ENCODE measurements around the gene ATP2A2.

Gene ATP2A2

GRCh38 chr12:110262442-110263388 lies 18.3 kb upstream of the ATP2A2 start:
- no peak for DNase-seq

DNA sequence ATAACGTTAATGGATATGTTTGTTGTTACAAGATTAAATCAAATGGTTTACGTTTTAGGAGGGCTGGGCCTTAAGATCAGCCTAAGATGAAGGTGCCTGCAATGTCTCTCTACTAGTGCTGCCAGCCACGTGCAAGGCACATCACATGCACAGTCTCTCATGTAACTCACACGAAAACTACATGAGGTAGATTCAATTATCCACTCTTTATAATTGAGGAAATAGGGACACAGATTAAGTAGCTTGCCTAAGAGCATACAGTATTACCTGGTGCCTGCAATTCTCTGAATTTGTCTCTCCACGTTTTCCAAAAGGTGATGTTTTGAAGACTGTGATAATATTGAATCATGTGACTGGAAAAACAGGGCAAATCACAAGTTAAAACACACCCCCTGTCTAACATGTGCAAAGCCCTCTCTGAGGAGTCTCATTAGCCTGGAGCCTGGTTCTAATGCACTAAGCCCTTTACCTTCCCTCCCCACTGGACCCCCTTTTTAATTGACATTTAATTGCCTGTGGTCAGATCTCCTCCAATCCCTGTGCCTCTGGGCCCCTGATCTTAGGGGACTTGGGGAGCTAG lies 14.6 kb upstream of the ATP2A2 start:
- DNase-seq = no peak

GRCh38 chr12:110266980-110267620 lies 13.9 kb upstream of the ATP2A2 start:
- peak; percentile 59 for DNase-seq

GRCh38 chr12:110269622-110270124 lies 11.4 kb upstream of the ATP2A2 start:
- no peak for DNase-seq

DNA sequence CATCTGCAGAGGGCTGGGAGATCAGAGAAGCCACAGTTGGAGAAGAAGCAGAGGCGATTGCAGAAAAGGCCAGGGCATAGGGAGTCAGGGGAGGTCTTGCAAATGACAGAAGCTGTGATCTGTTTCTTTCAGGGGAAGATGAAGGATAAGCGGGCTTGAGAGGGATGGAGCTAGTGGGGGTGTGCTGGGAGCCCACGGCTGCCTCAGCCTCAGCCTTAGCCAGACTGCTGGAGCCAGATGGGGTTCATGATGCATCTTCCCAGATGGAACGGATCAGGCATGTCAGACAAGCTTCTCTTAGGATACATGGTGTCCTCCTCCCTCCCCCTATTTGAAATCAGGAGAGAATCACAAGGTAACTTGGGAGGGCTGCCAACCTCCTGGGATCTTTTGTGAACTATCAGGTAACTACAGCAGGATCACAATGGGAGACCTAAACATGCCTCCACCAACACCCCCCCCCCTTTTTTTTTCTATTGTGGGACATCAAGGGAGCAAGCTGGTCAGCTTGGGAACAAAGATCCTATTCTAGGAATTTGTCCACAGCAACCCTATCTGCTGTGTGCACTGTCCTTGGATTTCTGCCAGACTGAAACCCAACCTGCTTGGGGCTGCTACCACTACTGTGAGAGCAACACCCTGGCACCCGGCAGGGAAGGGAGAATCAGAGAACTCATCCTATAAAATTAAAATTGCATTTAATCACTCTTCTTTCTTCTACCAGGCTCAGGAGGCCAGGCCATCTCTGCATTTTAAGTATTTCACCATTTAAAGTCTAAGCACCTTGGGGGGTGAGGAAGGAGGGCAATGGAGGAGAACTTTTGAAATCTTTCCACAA lies 10.7 kb upstream of the ATP2A2 start:
- peak; percentile 64 for DNase-seq

DNA sequence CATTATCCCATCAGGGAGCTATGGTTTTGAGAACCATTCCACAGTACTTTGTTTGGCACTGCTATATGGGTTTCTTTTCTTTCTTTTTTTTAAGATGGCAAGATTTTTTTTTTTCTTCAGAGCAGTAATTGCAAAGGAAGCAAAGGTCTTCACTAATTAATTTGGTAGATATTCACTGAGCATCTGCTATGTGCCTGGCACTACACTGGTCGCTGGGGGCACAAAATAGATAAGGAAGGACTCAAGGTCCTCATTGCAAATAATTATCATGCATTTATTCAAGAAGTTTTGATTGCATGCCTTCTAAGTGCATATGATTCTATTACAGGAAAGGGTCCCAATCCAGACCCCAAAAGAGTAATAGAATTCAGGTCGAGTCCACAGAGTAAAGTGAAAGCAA lies 10.0 kb upstream of the ATP2A2 start:
- DNase-seq = no peak

DNA sequence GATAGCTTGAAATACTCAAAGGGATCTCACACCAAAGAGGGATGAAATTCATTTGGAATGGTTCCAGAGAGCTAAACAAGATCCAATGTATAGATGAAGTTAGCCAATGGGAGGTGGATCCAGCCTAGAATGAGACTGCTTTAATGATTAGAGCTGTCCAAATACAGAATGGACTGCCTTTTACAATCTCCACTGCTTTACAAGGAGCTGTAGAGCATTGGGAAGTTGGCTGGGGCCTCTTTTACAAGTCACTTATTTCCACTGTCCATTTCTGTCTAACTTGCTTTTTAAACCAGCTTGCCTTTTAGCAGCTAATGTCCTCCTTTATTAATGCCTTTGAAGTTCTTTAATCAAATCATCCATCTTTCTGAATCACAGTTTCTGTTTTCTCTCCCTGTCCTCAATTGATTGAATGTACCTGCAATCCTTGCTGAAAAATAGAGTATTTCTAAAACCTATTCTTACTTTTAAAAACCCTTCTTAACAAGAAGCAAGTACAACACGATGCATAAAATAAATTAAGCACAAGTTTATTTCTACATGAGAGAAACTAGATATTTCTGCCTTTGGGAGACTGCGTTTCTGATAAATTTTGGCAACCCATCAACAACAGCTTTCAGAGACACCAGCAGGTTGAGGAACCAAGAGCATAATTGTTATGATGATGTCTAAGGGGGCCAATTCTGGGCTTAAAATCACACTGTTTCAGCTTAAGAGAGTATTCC lies 3.4 kb upstream of the ATP2A2 start:
- DNase-seq = peak; percentile 4

- DNase-seq = no peak
These were observed 2.9 kb upstream of the ATP2A2 start for GRCh38 chr12:110278255-110278536.

DNA sequence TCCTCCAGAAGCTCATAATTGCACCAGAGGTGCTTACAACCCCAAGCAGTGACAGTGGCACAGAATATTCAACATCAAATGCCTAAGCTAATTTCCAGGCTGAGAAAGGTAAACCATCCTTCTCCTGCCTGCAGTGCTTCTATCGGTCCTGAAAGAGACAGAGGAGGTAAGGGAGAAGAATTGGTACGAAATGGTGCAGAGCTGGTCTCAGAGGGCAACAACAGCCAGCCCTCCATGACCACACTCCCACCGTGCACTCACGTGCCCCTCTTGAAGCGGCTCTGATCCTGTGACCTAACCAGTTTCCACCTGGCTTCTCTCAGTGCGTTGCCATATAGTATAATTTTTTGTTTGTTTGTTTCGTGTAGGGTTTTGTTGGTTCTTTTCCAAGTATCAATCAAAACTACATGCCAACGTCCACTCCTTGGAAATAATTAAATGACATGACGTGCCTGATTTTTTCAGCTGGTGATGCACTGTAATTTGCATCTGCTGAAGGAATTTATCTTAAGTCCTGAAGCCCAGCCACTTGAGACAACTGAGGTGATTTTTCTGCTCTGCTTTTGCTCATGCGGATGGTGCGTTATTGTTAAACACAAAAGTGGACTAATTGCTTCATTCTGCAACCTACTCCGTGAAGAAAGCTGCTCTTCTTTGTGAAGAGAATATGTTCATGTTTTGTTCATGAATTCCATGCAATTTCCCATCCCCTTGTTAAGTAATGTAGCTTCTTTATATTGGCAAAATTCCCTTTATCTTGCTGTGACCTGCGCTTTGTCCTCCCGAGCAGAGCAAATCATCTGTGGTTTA lies 1.3 kb upstream of the ATP2A2 start:
- peak; percentile 38 for DNase-seq

GRCh38 chr12:110280392-110280778 lies 662 bp upstream of the ATP2A2 start:
- DNase-seq = peak; percentile 56

- DNase-seq = peak; percentile 42
These were observed 677 bp downstream of the ATP2A2 start for GRCh38 chr12:110281549-110282299.

DNA sequence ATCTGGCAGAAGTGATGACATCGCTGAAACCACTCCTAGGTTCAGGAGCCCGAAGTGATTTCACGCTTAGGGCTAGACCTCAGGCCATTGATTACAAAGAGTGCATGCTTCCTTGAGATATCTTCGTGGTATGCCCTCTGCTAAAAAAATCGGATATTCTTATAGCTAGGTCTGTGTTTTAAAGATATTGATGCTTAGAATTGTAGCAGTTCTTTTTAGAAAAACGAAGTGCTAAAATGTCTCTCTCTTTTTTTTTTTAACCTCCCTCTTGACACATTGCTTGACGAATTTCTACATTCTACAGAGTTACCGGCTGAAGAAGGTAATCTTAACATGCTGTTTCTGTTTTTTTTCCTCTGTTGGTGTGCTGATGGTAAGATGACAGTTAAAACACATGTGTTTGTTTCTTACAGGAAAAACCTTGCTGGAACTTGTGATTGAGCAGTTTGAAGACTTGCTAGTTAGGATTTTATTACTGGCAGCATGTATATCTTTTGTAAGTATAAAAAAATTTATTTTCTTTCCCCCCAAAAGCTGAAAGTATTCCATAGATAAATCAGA lies 1.3 kb downstream of the ATP2A2 start:
- no peak for DNase-seq

- no peak for DNase-seq
These were observed 2.1 kb downstream of the ATP2A2 start for GRCh38 chr12:110282956-110283817.

DNA sequence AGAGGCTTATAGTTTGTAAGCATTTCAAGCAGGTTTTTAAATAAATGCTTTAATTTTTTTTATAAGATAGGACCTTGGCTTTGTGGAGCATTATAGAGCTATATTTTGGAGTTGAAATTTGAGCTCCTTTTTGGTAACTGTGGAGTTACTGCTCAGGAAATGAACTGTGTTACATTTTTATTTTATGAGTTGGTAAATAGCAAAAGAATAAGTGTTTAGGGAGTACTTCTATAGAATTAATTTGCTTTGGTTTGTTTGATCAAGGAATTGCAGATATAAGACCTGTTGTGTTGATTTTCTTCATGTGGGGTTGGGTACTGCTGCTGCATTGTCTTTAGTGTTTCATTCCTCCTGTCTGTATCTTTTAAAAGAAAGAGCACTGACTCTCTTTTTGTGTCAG lies 3.5 kb downstream of the ATP2A2 start:
- no peak for DNase-seq

GRCh38 chr12:110286623-110287022 lies 5.6 kb downstream of the ATP2A2 start:
- no peak for DNase-seq

- no peak for DNase-seq
These were observed 6.9 kb downstream of the ATP2A2 start for GRCh38 chr12:110287986-110288385.

DNA sequence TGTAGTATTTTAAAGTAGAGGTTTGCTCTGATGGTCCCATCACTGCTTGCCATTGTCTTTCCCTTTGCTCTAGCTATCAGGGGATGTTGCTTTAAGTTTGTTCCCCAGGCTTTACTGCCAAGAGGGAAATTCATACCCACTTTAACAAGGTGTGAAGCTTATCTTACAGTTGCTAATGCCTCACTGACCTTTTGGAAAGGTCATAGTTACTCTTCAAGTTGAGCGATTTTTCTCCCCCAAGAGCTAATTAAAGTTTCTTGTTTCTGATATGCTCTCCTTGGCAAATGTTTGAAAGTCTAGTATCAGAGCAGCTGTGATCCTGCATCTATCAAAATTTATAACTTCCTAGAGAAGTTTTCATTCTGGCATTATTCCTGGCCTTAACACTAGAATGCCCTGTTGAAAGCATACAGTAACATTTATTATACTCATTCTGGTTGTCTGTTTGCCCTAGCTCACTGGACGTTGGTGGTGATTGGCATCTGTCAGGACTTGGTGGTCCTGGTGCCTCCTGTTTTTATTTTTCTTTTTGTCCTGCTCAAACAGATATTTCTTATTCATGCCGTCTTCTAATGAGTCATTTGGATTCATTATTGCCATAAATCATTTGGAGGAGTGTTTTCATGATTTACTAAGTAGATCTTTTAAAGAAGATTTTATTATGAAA lies 8.1 kb downstream of the ATP2A2 start:
- no peak for DNase-seq

DNA sequence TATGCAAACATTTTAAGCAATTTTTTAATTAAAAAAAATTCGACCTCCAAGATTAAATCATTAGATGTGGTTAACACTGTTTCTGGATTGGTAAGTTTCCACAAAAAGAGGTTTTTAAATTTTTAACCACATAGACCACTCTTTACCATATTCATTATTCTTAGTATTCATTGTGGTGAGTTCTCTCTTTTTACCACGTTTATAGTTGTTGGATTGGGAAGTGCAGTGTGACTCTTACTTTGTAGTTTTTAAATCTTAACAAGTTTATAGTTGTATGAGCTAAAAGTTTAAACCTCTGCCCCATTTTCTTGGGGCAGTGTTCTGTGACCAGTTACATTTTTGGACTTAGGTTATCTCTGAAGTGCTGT lies 8.6 kb downstream of the ATP2A2 start:
- DNase-seq = no peak
